ENCODE measurements around the gene CCL20. TPM values are rescaled to one million over a fixed set of nuclear protein-coding genes. Genes with fewer than 3 reads are reported as not detected.
A peak's percentile ranks its signal among the peaks of the same experiment; 100 is the strongest.

CCL20 gene
- total RNA-seq, 1 donor from 2014 or later = 3.3 TPM

DNA sequence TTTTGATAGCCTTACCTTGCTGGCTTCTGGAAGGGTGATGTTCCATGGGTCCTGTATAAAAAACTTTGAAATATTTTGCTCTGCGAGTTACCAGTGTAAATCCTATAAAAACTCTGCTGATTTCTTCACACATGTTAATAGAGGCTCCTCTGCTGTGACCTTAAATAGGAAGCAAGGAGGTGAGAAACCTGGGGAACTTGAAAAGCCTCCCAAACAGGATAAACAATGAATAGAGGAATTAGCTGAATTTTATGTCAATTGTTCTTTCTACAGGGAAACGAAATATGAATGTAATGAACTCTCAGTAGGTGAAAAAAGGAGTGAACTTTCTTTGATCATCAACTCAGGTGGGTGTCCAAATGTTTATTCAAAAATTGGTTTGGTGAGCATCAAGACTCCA is 10.8 kb upstream of the CCL20 start:
- DNase-seq (ENCODE audit: low read depth in 2 of 2) = no peak

DNA sequence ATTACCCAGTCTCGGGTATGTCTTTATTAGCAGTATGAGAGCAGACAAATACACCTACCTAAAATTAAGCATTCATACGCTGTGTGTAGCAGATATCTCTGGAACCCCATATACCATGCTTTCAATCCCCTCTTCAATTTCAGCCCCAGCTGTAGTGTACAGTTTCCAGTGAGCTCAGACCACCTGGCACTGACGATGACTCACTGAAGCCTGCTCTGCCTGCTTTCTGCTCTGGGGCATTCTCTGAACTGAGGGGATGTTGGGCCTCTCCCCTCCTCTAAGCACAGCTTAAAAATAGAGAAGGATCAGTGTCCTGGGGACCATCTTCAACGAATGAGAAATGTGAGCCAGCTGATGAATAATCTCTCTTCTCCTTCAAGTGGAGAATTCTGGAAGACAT is 8.7 kb upstream of the CCL20 start:
- no peak for DNase-seq (ENCODE audit: low read depth in 2 of 2)

DNA sequence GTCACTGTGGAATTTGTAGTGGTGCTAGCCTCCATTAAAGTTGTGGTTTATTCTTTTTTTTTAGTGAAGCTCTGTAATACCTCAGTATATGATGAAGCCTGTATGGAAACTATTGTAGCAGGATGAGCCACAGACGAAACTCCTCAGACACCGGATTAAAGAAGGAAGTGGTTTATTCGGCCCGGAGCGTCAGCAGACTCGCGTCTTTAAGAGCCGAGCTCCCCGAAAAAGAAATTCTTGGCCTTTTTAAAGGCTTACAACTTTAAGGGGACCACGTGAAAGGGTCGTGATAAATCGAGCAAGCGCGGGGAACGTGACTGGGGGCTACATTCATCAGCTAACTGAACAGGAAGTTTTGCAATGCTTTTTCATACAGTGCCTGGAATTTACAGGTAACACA is 8.1 kb upstream of the CCL20 start:
- no peak for DNase-seq (ENCODE audit: low read depth in 2 of 2)

DNA sequence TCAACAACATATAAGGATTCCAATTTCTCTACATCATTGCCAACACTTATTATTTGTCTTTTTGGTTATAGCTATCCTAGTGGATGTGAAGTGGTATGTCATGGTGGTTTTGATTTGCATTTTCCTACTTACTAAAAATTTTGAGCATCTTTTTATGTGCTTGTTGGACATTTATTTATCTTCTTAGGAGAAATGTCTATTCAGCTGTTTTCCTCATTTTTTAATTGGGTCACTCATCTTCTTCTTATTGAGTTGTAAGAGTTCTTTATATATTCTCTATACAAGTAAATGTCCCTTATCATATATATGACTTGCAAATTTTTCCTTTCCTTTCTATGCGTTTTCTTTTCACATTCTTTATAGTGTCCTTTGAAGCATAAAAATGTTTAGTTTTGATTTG is 4.7 kb upstream of the CCL20 start:
- DNase-seq (ENCODE audit: low read depth in 2 of 2) = no peak

DNA sequence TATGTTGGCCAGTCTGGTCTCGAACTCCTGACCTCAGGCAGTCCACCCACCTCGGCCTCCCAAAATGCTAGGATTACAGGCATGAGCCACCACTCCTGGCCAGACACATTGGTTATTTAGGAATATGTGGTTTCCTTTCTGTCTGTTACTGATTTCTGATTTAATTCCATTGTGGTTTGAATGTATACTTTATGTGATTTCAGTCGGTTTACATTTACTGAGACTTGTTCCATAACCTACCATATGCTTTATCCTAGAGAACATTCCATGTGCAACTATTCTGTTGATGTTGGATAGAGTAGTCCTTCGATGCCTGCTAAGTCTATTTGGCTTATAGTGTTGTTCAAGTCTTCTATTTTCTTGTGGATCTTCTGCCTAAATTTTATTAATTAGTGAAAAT is 1.6 kb upstream of the CCL20 start:
- no peak for DNase-seq (ENCODE audit: low read depth in 2 of 2)

DNA sequence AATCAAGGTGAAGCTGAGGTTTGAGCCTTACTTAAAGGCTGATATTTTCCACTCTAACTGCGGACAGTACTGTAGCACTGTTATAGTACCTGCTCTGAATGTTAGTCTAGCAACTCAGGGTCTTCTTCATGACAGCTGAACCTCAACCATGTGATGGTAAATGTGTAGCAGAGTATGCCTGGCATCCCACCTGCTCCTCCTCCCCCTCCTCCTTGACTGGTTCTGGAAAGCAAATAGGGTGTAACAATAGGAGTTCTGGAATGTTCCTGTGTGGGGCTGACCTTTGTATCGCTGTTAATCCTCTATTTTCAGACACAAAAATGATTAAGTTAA is 447 bp upstream of the CCL20 start:
- DNase-seq (ENCODE audit: low read depth in 2 of 2) = no peak

DNA sequence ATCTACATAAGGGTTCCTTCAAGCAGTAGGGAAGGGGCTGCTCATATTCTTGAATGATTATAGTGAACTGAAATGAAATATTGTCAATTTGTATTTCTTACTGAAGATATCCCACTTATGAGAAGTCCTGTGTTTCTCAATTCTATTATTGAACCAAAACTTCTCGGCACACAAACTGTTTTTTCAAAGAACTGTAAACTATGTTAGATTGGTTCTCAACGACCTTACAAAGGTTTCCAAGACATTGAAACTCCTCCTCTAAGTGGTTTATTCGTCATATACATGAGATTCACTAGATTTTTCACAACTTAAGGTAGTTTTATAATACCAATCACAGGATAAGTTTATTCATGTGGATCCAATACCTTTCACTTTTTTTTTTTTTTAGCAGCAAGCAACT is 1.4 kb downstream of the CCL20 start:
- DNase-seq (ENCODE audit: low read depth in 2 of 2) = no peak

DNA sequence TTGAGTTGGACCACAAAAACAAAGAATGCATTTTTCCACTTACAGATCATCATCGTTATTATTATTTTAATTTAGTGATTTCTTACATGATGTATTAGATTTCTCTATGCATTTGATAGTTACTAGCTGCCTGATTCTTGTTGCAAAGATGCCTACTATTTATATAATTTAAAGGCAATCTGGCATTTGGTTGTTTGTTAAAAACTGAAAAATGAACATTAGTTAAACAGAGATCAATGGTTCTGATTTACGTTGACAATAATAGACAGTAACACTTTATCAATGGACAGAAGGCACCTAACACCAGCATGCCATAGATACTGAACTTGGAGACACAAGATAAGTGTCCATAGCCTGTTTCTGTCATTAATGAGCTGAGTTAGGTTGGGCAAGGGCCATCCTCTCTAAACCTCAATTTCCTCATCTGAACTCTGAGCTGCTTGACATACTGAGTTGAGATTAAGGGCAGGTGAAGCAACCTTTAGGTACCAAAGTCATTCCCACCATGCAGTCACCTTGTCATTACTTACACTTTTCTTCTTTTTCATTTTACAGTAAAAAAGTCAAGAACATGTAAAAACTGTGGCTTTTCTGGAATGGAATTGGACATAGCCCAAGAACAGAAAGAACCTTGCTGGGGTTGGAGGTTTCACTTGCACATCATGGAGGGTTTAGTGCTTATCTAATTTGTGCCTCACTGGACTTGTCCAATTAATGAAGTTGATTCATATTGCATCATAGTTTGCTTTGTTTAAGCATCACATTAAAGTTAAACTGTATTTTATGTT is 3.1 kb downstream of the CCL20 start:
- no peak for DNase-seq (ENCODE audit: low read depth in 2 of 2)

DNA sequence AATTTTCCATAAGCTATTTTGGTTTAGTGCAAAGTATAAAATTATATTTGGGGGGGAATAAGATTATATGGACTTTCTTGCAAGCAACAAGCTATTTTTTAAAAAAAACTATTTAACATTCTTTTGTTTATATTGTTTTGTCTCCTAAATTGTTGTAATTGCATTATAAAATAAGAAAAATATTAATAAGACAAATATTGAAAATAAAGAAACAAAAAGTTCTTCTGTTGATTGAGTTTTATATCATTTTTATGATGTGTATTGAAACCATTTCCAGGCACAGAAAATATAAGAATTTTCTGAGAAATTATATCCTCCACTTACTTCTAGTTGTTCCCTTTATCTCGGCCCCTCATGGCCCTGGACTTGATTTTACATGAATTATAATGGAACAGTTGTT is 3.7 kb downstream of the CCL20 start:
- no peak for DNase-seq (ENCODE audit: low read depth in 2 of 2)

DNA sequence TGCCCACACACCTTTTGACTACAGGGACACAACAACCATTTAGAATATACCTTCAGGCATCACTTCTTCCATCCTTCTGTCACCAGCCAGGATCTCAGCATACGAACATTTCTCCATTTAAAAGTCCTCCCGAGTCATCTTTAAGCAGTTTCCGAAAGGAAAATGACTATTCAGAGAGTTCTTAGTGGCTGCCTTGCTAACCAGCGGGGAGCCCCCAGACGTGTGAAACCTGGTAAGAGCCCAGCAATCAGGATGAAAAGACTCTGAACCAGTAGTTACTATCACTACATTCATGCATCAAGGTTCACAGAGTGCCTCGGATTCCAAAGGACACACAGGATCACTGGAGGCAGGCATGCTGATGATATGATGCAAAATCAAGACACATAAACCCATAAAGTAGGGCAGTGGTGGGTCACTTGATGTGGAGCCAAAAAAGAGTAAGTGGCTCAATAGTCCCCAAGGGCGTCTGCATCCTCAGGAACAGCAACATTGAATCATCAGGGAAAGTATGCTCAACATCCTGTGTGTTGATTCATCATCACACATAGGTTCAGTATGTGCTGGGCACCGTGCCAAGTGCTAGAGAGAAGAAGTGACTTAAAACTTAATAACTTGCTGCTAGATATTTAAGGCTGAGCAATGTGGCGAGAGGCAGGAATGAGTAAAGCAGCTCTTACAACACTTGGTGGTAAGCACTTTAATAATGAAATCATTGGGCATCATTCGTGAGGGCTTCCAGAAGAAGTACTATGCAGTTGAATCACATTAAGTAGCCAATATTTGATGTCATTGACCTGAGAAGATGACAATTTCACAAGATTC is 4.4 kb downstream of the CCL20 start:
- DNase-seq (ENCODE audit: low read depth in 2 of 2) = peak; percentile 73 to 99

DNA sequence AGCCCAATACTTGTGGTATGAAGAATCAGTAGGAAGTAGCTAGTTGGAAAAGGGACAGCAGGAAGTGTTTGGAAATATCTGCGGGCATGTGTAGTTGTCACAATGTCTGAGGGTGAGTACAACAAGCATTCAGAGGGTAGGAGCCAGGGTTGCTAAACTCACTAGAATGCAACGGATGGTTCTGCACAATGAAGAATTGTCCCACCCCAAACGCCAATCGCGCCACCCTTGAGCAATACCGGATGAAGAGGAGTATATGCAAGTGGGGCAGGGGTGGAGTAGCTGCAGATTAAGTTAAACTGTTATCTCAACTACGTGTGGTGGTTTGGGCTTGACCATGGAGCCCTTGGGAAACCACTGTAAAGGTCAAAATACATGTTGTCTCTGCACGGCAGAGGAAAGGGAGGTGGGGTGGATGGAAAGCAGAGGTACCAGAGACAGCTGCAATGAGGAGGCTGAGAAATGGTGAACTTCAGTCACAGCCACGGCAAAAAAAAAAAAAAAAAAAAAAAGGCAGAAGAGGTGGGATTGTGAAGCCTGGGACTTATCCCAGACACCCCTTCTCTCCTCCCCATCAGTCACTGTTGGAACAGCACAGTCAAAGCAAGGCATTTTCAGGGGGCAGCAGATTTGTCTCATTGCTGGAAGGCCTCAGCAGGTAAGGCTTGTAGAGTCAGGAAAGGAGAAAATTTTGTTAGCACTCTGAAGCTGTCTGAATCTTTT is 5.2 kb downstream of the CCL20 start:
- peak in 1 of 2 donors; percentile 21 for DNase-seq (ENCODE audit: low read depth in 2 of 2)

DNA sequence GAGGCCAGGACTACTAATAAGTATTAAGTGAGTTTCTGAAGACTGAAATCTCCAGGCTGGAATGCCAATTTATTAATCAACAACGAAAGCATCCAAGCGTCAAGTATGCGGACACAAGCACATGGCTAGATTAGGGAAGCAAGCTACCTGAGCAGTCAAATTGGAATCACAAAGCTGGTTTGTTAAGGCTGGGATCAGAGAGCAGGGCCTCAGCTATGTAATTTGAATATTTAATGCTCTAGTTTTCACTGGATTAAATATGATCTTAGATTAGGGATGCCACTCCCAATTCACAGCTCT is 5.7 kb downstream of the CCL20 start:
- no peak for DNase-seq (ENCODE audit: low read depth in 2 of 2)

DNA sequence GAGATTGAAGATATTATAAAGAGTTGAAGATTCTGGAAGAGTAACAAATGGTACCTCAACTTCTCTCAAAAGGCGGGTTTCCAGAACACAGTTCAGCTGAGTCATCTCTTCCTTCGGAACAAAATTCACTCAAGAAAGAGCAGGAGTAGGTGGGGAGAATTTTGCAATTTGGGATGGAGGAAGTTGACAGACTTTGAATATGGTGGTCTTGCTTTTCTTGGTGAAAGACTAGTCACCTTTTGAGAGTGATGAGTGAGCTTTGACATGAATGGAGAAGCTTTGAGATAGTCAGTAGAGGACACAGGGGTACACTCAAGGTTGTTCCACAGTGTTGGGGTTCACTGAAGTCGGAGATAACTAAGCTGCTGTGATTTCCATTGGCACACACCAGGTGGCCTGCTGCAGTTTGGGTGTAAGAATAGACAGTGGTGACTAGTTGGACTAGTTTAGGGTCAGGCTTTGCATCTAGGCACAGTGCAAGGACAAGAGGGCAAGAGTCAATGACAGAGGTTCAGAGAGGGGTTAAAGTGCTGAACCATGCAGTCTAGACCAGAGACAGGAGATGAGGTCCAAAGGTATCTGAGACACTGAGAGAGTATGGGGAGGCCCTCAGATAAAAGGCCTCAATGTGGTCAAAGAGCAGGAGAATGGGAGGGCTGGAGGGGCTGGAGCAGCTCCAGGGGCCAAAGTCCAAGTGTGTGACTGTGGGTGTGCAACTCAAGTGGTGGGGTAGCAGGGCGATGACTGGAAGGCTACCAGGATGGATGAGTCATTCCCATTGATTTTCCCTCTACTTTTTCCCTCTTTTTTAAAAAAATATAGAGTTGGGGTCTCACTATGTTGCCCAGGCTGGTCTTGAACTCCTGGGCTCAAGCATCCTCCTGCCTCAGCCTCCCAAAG is 7.7 kb downstream of the CCL20 start:
- no peak for DNase-seq (ENCODE audit: low read depth in 2 of 2)

DNA sequence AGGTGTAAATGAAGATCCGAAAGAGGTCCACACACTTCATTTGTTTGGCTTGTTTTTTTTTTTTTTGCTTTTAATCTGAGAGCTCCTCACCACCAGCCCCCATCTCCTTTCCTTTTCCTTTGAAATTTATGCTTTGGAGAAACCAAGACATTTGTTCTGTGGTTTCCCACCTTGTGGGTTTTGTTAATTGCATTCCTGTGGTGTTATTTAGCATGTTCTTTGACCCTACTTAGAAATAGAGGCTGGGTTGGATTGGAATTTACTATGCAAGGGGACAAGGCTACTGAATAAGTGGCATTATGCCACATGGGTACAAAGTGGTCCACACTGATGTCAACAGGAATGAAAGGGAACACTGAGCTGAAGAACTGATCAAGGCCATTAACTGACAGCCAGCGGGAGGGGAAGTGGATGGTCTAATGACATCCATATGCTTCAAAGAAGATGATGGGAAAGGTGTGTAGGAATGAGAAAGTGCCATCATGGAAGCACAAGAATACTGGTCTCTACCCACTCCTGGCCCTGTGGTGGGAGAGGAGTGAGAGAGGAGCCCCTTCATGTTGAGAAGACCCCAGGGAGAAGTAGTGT is 8.9 kb downstream of the CCL20 start:
- DNase-seq (ENCODE audit: low read depth in 2 of 2) = no peak

DNA sequence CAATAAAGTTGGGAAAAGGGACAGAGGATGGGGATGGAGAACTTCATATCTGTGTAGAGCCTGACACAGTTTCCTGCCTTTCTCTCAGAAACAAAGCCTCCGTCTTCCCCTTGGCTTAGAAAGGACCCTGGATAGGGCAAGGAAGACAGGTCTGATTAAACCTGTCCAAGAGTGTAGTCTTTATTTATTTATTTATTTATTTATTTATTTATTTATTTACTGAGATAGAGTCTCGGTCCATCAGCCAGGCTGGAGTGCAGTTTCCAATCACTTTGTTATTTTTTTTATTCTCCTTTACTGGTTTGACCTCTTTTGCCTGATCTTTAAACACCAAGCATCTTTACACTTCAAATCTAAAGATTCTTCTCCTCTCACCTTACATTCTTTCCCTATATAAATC is 10.3 kb downstream of the CCL20 start:
- DNase-seq (ENCODE audit: low read depth in 2 of 2) = no peak

DNA sequence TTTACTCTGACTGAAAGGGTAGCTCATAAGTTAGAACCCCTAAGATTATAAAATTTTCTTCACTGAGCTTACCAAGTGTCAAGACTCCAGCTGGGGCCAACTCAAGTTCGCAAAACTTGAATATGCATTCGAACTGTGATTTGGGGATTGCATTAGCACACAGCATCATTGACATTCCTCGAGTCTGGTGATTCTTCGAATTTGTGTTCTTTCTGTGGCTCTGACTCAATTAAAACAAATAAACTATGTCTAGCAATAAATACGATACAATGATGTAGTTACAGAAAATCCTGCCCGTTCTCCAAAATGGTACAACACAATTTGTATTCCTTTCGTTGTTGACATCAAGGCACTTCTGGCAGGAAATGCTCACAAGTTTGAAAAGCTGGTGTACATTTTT is 11.1 kb downstream of the CCL20 start:
- no peak for DNase-seq (ENCODE audit: low read depth in 2 of 2)

DNA sequence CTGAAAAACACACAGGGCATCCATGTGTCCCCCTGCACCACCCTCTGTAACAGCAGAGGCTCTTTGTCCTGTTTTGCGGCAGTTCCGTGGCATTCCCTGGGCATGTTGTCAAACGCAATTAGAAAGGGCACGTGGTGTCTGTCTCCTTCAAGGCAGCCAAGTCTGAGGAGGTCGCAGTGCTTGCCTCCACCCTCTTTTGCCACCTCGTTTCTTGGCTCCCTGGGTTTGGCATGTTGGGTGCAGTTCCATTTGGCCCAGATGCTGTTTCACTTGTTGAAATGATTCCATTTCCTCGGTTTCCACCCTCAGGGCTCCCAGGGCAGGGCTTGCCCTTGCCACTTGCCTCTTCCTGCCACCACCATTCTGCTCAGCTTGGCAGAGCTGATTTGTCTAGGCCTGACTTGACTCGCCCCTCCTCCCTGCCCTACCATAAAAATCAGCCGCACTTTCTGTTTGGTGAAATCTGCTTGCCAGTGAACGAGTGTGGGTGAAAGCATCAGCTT is 12.4 kb downstream of the CCL20 start:
- DNase-seq (ENCODE audit: low read depth in 2 of 2) = no peak

DNA sequence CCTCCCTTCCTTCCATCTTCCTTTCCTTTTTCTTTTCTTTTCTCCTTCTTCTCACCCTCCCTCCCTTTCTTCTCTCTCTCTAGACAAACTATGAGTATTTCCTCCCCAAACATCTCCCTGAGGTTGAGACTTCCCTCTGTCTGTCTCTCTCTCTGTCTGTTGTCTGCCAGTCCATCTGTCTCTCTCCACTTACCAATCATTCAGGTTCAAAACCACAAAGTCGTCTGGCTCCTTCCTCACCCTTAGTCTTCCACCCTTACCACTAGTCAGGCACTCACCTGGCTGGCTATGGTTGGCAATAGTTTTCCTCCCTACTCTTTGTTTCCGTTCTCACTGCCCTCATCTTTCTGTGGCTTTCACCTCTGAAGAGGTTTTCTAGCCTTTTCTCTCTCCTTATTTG is 12.9 kb downstream of the CCL20 start:
- no peak for DNase-seq (ENCODE audit: low read depth in 2 of 2)

DNA sequence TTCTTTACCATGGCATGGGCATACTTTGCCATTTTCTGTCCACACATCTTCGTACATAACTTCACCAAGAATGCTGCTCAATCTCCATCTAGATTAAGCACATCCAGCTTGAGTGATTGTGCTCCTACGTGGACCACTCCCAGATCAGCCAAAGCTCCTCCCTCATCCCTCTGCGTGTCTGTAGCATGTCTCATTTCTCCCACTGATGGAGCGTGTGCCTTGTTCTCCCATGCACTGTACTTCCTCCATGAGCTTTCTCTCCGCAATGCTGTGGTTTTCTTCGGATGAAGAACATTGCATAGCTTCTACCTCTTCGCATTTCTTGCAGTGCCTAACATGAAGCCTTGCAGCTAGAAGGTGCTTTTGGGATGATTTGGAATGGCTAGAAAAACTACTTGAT is 13.5 kb downstream of the CCL20 start:
- no peak for DNase-seq (ENCODE audit: low read depth in 2 of 2)

DNA sequence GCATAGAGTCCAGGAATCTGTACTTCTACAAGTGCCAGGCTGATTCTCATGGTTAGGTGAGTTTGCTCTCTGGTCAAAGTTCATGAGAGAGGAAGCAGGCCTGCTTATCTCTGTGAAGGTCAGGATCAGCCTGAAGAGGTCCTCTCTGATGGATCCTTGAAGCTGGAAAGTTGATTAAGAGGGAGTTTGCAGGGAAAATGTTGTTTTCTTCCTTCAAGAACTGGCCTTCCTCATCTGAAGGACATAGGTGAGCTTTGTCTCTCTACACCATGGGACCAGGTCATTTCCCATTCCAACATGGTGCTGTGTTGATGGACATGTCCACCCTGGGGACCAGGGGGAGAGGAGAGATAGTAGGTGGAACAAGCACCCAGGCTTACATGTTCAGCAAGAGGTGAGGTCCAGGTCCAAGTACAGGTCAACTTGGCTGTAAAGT is 14.9 kb downstream of the CCL20 start:
- no peak for DNase-seq (ENCODE audit: low read depth in 2 of 2)

DNA sequence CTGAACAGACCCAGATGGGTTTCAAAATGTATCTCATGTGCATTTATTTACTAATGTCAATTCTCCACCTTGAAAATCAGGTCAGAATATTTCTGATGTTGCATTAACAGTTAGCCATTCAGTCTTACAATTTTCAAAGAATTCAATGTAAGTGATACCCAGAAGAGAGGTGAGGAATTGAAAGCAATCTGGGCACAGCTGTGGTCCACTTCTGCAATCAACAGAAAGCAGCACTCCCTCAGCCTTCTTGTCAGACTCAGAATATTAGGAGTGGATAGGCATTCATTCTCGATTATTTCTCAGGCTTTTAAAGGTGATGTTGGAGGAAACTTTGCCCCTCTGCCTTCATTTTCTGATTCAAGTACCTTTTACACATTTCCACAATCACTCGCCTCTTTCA is 15.7 kb downstream of the CCL20 start:
- DNase-seq (ENCODE audit: low read depth in 2 of 2) = no peak

Measured in dermis microvascular lymphatic vessel endothelial cell (primary cell).